A673 (cell line): Measurements from ENCODE around the gene TRIM72. TPM values are rescaled to one million over a fixed set of nuclear protein-coding genes. Genes with fewer than 3 reads are reported as not detected.
A peak's percentile ranks its signal among the peaks of the same experiment; 100 is the strongest.

Experiments used
- BruUV-seq: library from RNA; stranded (reverse); fragments of 400-500 nt; replicated peaks from 2 replicates; lab custom pipeline; 2021; lab: Mats Ljungman, UMichigan
- CTCF ChIA-PET: fragments of 300-600 bp; sonication (Branson Sonifier 250); formaldehyde crosslinking; loops from one replicate; lab custom pipeline; 2022; ENCODE audit warnings: antibody characterized with exemption; lab: Charles Lee
- POLR2A ChIA-PET: fragments of 300-600 bp; sonication (Branson Sonifier 250); formaldehyde crosslinking; loops from one replicate; lab custom pipeline; 2022; ENCODE audit warnings: antibody characterized with exemption; ENCODE audit not compliant: low non-redundant PET; lab: Charles Lee
- DNase-seq: peaks from one replicate; pipeline ENCODE4 v3.0.0-alpha.2; 2015; ENCODE audit warnings: low spot score
- H3K27ac ChIP-seq: fragments of 200-600 bp; sonication (generic); 2 replicates; pipeline ENCODE4 v1.5.1; 2016; ENCODE audit warnings: mixed run types, low read depth, mild to moderate bottlenecking, mixed read lengths, antibody characterized with exemption, low read length; ENCODE audit not compliant: poor library complexity, severe bottlenecking
- H3K27me3 ChIP-seq: fragments of 200-600 bp; sonication (generic); replicated peaks from 2 replicates; pipeline ENCODE4 v1.6.1; 2017; ENCODE audit warnings: mixed run types, low read depth, mild to moderate bottlenecking, mixed read lengths, antibody characterized with exemption, low read length; ENCODE audit not compliant: insufficient read depth, poor library complexity
- H3K36me3 ChIP-seq: fragments of 200-600 bp; sonication (generic); 2 replicates; pipeline ENCODE4 v1.6.1; 2016; ENCODE audit warnings: mixed run types, mild to moderate bottlenecking, mixed read lengths, antibody characterized with exemption, low read length; ENCODE audit not compliant: insufficient read depth, poor library complexity, severe bottlenecking
- H3K4me1 ChIP-seq: fragments of 200-600 bp; sonication (generic); 2 replicates; pipeline ENCODE4 v1.6.1; 2017; ENCODE audit warnings: mixed run types, mild to moderate bottlenecking, mixed read lengths, antibody characterized with exemption, low read length; ENCODE audit not compliant: insufficient read depth, poor library complexity, severe bottlenecking
- H3K4me3 ChIP-seq: fragments of 200-600 bp; sonication (generic); 2 replicates; pipeline ENCODE4 v1.5.1; 2016; ENCODE audit warnings: low read depth, mixed run types, mild to moderate bottlenecking, mixed read lengths, low read length; ENCODE audit not compliant: poor library complexity, severe bottlenecking
- H3K9me3 ChIP-seq: fragments of 200-600 bp; sonication (generic); 2 replicates; pipeline ENCODE4 v1.6.1; 2016; ENCODE audit warnings: mixed run types, low read depth, mild to moderate bottlenecking, mixed read lengths, antibody characterized with exemption, low read length; ENCODE audit not compliant: poor library complexity, severe bottlenecking
- CTCF ChIP-seq: fragments of 300-800, 200-600 bp; sonication (generic); conservative IDR thresholded peaks from 2 replicates; pipeline ENCODE4 v1.5.1; 2017; ENCODE audit warnings: low read depth, mild to moderate bottlenecking, antibody characterized with exemption, low read length, moderate library complexity, mixed read lengths
- EZH2 ChIP-seq: fragments of 200-600 bp; sonication (generic); IDR thresholded peaks from 2 replicates; pipeline ENCODE4 v1.6.1; 2017; ENCODE audit warnings: borderline replicate concordance, low read depth, mild to moderate bottlenecking, mixed read lengths, antibody characterized with exemption, low read length; ENCODE audit not compliant: poor library complexity, severe bottlenecking
- intact Hi-C: fragments of 100-400 bp; cut with micrococcal nuclease; formaldehyde crosslinking; loops from one replicate; pipeline ENCODE4 v1.10.0; 2022; ENCODE audit not compliant: unreplicated experiment
- total RNA-seq: library from RNA; stranded (reverse); gene quantifications from 2 replicates; pipeline ENCODE4 v1.2.3, GENCODE V29; 2021

Gene TRIM72
- total RNA-seq, 1 experiment from 2014 or later = 0.04 TPM

DNA sequence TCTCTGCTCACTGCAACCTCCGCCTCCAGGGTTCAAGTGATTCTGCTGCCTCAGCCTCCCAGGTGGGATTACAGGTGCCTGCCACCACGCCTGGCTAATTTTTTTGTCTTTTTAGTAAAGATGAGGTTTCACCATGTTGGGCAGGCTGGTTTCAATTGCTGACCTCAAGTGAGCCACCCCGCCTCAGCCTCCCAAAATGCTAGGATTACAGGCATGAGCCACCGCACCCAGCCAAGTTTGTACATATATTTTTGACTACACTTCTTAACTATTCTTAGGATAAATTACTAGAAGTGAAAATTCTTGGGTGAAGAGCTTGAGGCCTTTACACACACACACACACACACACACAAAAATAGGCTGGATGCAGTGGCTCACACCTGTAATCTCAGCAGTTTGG lies 44.4 kb downstream of the TRIM72 start:
- ChIA-PET CTCF (no interaction called here), POLR2A (no interaction called here)
- intact Hi-C loops = no loop called here

DNA sequence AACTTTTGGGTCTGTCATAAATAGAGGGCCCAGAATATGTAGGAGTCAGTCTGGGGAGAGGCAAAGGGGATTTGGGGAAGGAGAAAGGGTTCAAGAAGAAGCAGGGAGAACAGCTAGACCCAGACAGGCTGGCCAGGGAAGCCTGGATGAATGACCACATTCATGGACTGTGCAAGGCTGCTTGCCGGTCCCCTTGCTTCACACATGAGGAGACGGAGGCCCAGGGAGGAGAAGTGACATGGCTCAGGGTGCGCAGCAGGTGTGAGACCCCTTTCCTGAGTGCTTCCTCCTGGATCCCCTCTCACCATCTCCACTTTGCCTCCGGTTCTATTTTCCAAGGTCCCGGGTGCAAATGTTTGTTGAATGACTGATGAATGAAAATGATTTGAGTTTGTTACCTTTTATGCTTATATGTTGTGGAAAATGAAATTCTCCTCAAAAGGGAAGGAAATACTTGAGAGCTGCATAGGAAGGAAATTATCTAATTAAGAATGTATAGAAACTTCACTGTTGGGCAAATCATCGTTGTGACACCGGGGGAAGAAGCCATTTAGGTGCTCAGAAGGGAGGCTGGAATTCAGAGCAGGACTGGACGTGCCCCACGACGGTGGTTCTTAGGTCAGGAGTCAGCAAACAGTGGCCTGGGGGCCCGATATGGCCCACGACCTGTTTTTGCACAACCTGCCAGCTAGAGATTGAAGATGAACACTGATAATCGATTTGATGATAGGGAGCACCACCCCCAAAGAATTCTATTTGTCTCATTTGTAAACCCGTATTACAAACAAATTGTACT lies 46.4 kb downstream of the TRIM72 start:
- intact Hi-C loops = loop anchor here (10.0 kb wide), 1 partner anchor 74 kb away; no protein-coding TSS in a partner anchor
- BruUV-seq = no TSS peak
- Histone ChIP-seq H3K4me3 (no peak overlapping the region), H3K4me1 (no peaks in the 10 kb centered on the region), H3K27ac (no peak overlapping the region), H3K27me3 (no peaks in the 10 kb centered on the region), H3K36me3 (no peaks in the 10 kb centered on the region), H3K9me3 (no peaks in the 10 kb centered on the region)
- ChIA-PET POLR2A (no interaction called here), CTCF (no interaction called here)
- no peak for DNase-seq
- no peak for TF ChIP-seq EZH2
- no peak for TF ChIP-seq CTCF

More for the DNA sequence above, 44.4 kb downstream of the TRIM72 start:
- H3K9me3 ChIP-seq = no peaks in the 10 kb centered on the region
- H3K27me3 ChIP-seq = no peaks in the 10 kb centered on the region
- H3K4me3 ChIP-seq = no peak overlapping the region
- TF ChIP-seq EZH2 (no peak), CTCF (no peak)
- H3K27ac ChIP-seq = no peak overlapping the region
- no peak for DNase-seq
- H3K36me3 ChIP-seq = no peaks in the 10 kb centered on the region
- H3K4me1 ChIP-seq = no peaks in the 10 kb centered on the region
- BruUV-seq = no TSS peak

- Histone ChIP-seq H3K4me3 (no peak overlapping the region), H3K4me1 (no peaks in the 10 kb centered on the region), H3K36me3 (no peaks in the 10 kb centered on the region), H3K27me3 (no peaks in the 10 kb centered on the region), H3K27ac (no peak overlapping the region), H3K9me3 (no peaks in the 10 kb centered on the region)
- intact Hi-C loops = loop anchor here (10.0 kb wide), 1 partner anchor 73 kb away; no protein-coding TSS in a partner anchor
- ChIA-PET POLR2A (no interaction called here), CTCF (no interaction called here)
- TF ChIP-seq CTCF (no peak), EZH2 (no peak)
- BruUV-seq = no TSS peak
- DNase-seq = peak; percentile 21
Observed at GRCh38 chr16:31262084-31262483, 48.2 kb downstream of the TRIM72 start.
